Measurements from ENCODE around the gene UBE2I.
"Not testable (repeated sequence)": the region's sequence is repeated elsewhere in the genome, so short reads cannot be mapped to it uniquely, and the experiment has no call there.

The UBE2I gene

DNA sequence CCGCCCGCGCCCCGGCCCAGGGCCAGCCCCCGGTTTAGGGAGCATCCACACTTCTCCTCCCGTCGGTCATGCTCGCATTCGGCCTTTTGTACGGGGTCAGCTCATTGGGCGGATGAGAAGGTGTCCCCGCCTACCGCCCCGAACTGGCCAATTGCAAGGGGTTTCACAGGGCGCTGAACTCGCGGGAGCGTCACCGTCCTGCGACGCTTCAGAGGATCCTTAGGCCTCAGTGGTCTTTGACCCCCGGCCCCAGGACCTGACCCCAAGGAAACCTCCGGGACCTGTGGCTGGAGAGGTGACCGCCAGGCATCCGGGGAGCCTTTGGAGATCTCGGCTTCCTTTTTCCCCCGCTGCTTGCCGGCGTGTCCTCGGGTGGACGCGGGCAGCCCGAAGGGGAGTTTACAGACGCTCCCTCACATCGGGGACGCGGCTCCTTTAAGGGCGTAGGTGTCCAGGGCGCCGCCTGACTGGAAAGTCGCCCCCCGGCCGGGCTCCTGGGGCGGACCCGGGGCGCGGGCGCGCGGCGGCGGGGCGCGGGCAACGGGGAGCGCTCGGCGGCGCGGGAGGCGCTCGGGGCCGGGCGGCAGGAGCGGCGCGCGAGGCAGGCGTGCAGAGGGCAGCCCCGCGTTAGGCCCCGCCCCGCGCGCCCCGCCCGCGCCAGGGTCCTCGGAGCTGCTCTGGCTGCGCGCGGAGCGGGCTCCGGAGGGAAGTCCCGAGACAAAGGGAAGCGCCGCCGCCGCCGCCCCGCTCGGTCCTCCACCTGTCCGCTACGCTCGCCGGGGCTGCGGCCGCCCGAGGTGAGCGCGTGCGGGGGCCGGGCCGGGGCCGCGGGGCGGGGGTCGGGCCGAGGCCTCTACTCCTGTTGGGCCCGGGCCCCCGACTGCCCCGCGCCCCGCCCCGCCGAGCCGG, at the start of gene UBE2I:
Gene UBE2I (plus strand): TSS at position 660 of the 909 bp plus-strand sequence. CDS start 4,395 bp downstream, outside the sequence.
- peak; percentile 99 for DNase-seq

DNA sequence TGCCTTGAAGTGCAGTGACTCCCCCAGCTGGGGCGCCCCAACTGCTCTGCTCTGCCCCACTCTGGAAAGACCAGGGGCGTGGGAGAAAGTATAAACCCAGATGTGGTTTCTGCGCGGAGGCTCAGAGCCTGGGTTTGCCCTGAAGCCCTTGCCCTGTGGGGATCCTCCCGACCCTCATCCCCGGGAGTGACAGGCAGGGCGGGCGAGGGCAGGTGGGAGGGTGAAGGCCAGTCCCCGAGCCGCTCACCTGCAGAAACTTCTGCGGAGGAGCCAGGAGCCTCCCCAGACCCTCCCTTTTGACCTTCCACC, 49.7 kb upstream of the UBE2I start:
- DNase-seq: no peak

DNA sequence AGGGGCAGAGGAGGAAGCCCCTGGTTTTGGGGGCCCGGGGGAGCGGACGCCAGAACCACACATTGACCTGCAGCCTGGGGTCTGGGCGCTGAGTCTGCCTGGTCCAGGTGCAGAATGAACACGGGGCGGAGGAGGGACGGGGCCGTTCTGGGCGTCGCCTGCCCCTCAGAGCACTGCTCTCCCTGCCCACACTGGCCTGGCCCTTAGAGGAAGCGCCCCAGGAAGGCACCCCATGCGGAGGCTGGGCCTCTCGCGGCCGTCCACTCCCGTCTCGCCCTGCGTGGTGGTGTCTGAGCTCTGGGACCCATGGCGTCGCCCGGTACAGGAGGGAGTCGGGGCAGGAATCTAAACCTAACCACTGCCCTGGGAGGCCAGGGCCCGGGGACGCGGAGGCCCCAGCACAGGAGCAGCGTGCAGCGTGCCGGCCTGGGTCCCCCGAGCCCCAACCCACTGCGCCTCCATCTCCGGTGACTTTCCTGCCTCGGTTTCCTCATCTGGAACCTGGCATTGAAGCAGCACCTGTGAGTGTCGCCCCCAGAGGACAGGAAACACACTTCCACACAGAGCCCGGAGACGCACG, 49.2 kb upstream of the UBE2I start:
- DNase-seq: no peak

DNA sequence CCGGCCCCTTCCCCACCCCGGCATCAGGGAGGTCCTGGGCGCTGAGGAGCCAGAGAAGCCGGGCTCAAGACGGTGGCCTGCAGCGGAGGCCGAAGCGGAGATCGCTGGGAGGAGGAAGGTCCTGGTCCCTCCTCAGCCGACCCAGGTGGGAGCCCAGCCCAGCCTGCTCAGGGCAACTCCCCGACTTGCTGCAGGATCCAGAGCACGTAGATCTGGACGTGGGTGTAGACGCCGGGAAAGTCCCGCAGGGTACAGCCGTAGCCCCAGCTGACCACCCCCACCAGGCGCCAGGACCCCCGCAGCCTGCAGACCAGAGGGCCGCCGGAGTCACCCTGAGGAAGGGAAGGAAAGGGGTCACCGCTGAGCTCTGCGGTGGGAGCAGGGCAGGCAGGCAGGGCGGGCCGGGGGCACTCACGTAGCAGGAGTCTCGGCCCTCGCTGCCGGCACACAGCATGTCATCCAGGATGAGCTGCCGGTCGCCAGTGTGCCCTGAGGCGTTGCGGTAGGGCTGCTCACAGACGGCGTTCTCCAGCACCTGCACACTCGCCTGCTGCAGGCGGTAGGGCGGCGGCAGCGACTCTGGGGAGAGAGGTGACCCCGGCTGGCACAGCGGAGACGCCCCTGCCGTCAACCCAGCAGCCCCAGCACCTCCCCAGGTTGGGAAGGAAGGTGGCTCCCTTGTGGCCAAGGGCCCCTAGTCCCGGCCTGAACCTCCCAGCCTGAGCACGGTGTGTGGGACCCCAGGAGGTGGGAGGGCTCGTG, 48.1 kb upstream of the UBE2I start:
- DNase-seq: no peak

DNA sequence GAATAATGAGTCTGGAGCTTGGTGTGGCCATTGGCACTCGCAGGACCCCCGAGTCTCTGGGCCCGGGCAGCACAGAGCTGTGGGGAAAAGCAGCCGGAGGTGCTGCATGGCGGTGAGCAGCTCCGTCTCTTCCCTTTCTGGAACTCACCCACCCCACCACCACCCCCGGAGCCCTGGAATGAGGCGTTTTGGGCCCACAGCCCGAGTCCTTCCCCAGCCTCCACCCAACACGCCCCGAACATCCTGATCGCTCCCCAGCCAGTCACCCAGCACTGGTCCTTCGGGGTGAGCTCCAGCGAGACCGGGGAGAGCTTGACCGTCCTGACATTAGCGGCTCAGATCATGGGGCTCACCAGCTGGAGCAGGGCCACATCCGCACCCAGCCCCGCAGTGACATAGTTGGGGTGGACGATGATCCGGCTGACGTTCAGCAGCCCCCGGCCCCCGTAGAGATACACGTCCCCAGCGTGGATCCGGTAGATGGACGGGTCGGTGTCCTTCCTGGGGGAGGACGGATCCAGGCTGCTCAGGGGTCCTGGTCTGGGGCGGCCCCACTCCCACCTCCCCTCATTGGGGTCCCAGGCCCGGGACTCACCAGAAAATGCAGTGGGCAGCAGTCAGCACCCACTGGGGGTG, 47.1 kb upstream of the UBE2I start:
- no peak for DNase-seq

- DNase-seq: no peak
These were observed 46.6 kb upstream of the UBE2I start for GRCh38 chr16:1262846-1263221.

DNA sequence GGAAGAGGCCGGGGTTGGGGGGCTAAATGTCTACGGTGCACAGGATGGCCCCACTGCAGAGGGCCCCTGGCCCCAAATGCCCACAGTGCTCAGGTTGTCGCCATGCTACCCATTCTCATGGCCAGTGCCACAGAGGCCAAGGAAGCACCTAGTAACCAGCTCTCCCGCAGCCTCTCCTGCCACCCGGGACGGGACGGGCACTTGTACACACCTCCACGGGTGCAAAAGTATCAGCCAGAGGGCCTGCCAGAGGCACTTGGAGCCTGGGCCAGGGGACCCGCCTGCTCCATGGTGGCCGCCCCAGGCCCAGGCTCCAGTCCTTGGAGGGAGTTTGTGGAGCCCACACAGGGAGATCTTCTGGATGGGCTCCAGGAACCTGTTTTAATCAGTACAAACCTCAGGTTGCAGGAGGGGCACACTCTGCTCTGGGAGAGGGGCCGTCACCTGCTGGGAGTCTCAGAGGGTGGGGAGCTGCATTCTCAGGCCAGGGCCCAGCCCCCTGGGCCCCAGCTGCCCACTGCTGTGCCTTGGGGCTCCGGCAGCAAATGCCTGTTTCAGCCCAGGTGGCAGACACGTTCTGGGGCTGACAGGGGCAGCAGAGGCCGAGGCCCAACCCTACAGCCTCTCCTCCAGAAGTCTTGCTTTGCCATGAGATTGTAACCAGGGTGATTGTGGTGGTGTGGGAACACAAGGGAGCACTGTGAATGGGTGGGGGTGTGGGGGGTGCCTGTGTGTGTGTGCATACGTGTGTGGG, 45.7 kb upstream of the UBE2I start:
- DNase-seq: no peak

DNA sequence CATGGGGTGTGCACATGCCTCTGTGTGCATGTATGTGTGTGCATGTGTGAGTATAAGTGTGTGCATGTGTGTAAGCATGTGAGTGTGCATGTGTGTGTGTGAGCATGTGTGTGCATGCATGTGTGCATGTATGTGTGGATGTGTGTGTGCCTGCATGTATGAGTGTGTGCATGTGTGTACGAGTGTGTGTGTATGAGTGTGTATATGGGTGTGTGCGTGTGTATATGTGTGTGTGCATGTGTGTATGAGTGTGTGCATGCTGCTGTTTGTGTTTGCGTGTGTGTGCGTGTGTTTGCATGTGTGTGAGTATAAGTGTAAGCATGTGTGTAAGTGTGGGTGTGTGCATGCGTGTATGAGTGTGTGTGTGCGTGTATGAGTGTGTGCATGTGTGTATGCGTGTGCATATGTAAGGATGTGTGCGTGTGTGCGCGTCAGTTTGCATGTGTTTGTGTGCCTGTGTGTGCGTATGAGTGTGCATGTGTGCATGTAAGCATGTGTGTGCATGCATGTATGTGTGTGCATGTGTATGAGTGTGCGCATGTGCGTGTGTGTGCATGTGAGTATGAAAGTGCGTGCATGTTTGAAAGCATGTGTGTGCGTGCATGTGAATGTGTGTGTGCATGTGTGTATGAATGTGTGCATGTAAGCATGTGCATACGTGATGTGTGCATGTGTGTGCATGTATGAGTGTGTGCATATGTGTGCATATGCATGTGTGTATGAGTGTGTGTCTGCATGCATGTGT, 44.9 kb upstream of the UBE2I start:
- DNase-seq: no peak

GRCh38 chr16:1265090-1265630, 44.3 kb upstream of the UBE2I start:
- DNase-seq: no peak

DNA sequence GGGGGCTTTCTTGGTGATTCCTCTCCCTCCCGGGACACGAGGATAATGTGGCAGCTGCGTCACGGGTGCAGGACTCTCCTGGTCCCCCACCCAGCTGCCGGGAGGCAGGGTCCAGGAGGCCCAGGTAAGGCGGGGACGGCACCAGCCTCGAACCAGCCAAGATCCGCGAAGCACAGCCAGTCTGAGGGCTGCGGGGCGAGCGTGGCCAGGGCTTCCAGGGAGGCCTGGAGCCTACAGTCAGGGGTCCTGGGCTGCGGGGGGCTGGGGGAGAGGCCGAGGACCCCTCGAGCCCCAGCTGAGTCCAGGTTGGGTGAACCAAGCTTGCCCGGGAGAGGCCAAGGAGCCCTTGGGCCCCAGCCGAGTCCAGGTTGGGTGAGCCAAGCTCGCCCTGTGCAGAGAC, 43.6 kb upstream of the UBE2I start:
- no peak for DNase-seq

- not testable (repeated sequence) for DNase-seq
These were observed 40.0 kb upstream of the UBE2I start for GRCh38 chr16:1269418-1269817.

- DNase-seq: no peak
These were observed 38.1 kb upstream of the UBE2I start for GRCh38 chr16:1271380-1271723.

- not testable (repeated sequence) for DNase-seq
These were observed 37.6 kb upstream of the UBE2I start for GRCh38 chr16:1271724-1272413.

DNA sequence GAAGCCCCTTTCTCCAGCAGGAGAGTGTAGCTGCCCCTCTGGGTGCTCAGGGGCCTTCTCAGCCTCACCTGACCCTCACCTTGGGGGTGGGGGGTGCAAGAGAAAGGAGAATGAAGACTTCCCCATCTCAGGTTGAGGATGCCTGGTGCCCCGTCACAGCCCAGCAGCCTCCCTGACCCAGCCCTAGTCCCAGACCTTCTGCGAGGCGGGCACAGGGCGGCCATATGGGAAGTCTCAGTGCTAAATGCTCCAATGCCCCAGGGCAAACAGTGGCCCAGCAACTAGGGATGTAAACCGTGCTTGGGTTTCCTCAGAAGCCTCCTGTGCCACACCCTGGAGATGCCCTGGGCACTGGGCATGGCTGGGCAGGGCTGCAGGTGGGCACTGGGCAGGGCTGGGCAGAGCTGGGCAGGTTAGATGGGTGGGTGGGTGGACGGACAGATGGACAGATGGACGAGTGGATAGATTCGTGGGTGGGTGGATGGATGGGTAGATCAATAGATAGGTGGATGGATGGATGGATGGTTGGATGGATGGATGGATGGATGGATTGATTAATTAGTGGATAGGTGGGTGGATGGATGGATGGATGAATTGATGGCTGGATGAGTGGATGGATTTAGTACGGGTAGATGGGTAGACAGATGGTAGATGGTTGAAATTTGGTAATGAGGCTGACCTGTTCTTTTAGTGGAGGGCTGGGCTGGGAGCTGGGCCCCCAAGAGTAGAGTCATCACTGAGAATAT, 36.8 kb upstream of the UBE2I start:
- DNase-seq: no peak

GRCh38 chr16:1273816-1274215, 35.6 kb upstream of the UBE2I start:
- DNase-seq: no peak

DNA sequence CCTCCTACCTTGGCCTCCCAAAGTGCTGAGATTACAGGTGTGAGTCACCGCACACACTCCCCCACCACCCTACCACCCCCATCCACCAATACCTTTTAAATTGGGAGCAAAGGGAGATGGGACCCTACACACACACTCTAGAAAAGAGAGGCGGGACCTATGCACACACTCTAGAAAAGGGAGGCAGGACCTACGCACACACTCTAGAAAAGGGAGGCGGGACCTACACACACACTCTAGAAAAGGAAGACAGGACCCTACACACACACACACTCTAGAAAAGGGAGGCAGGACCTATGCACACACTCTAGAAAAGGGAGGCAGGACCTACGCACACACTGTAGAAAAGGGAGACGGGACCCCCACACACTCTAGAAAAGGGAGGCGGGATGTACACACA, 34.7 kb upstream of the UBE2I start:
- DNase-seq: no peak

- no peak for DNase-seq
These were observed 33.5 kb upstream of the UBE2I start for GRCh38 chr16:1275791-1276579.

DNA sequence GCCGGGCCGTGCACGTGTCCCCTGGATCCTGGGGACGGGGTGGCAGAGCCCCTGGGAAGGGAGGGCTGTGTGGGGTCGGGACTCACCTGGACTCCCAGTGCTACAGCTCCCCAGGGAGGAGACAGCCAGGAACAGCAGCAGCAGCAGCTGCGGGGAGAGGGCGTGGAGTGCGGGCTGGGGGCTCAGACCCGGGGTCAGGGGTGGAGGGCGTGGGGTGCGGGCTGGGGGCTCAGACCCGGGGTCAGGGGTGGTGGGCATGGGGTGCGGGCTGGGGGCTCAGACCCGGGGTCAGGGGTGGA, 32.9 kb upstream of the UBE2I start:
- DNase-seq: no peak

DNA sequence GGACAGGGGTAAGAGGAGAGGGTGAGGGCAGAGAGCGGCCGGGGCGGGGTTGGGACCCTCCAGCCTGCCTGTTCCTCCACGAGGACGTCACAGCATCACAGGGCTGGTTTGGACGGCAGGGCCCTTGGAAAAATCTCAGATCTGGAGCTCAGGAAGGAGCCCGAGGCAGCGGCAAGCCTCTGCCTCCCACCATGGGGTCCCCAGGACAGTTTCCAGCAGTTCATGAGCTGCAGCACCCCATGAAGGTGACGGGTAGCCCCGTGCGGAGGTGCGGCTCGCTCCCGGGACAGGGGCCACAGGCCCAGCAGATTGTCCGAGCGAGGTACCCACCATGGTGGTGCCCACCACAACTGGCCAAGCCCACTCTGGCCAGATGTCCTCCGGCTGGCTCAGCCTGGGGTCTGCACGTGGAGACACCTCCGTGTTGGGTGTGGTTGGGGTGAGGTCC, 32.3 kb upstream of the UBE2I start:
- no peak for DNase-seq

All from fibroblast of skin of right quadriceps (primary cell).